Glomerular endothelial cell (primary cell): ENCODE results near the gene CLPTM1. TPM values are rescaled to one million over a fixed set of nuclear protein-coding genes. Genes with fewer than 3 reads are reported as not detected.

ENCODE experiments used
- total RNA-seq: library from RNA; depleted of rRNA; stranded (reverse); fragments of >200 nt; gene quantifications from 2 replicates; pipeline ENCODE4 v1.2.3, GENCODE V29; 2015

CLPTM1 gene
- total RNA-seq, 1 donor from 2014 or later, result 119 TPM

Other genes starting within 250 kb of the CLPTM1 start
- gene BCL3, start 206.7 kb upstream of the CLPTM1 start, total RNA-seq, result 28.3 and 30.0 TPM in 2 replicates
- 1.1 TPM in 1 of 2 replicates, not detected in the other for gene CBLC, start 177.5 kb upstream of the CLPTM1 start, total RNA-seq
- gene BCAM, start 146.3 kb upstream of the CLPTM1 start, total RNA-seq, result 57.0 and 78.9 TPM in 2 replicates
- gene NECTIN2, start 109.1 kb upstream of the CLPTM1 start, total RNA-seq, result 292 and 342 TPM in 2 replicates
- gene TOMM40, start 64.1 kb upstream of the CLPTM1 start, total RNA-seq, result 74.7 and 75.5 TPM in 2 replicates
- 4.0 and 10.0 TPM in 2 replicates for gene APOE, start 49.6 kb upstream of the CLPTM1 start, total RNA-seq
- gene APOC1, start 40.8 kb upstream of the CLPTM1 start, total RNA-seq, result 0.44 and 2.3 TPM in 2 replicates
- gene APOC4, start 13.1 kb upstream of the CLPTM1 start, total RNA-seq, result not detected in 2 replicates
- not detected in 2 replicates for gene APOC2, start 9.3 kb upstream of the CLPTM1 start, total RNA-seq
- 24.1 and 46.9 TPM in 2 replicates for gene RELB, start 46.1 kb downstream of the CLPTM1 start, total RNA-seq
- 42.7 and 43.3 TPM in 2 replicates for gene CLASRP, start 83.7 kb downstream of the CLPTM1 start, total RNA-seq
- 0.53 and 0.78 TPM in 2 replicates for gene ZNF296, start 121.1 kb downstream of the CLPTM1 start, total RNA-seq
- gene GEMIN7, start 123.9 kb downstream of the CLPTM1 start, total RNA-seq, result 33.6 and 45.6 TPM in 2 replicates
- gene PPP1R37, start 137.8 kb downstream of the CLPTM1 start, total RNA-seq, result 39.6 and 44.7 TPM in 2 replicates
- 0.29 TPM in 2 replicates for gene NKPD1, start 205.6 kb downstream of the CLPTM1 start, total RNA-seq
- gene TRAPPC6A, start 222.9 kb downstream of the CLPTM1 start, total RNA-seq, result 19.4 and 25.3 TPM in 2 replicates
- gene BLOC1S3, start 223.4 kb downstream of the CLPTM1 start, total RNA-seq, result 15.6 and 21.3 TPM in 2 replicates